ENCODE data around the gene ERI3. TPM values are rescaled to one million over a fixed set of nuclear protein-coding genes. Genes with fewer than 3 reads are reported as not detected.

Gene ERI3
- total and polyA plus RNA-seq, 2 of the 4 experiments (the other 2 are of a cell fraction) = 56.6 to 70.9 TPM

GRCh38 chr1:44361478-44361877 is 6.4 kb upstream of the ERI3 start:
- peaks cover 27% of the 10 kb centered on the region for H3K27me3 ChIP-seq (ENCODE audit: control insufficient read depth, insufficient read depth, low read length)
- 100% methylated on average over 1 of the region's 4 CpGs; no CpG with 5 or more reads in 1 of the 2 experiments for WGBS, 2 experiments (ENCODE audit: extremely low coverage in 2 of 2, insufficient read length in 1 of 2)

More at GRCh38 chr1:44361478-44361877, 6.4 kb upstream of the ERI3 start:
- BruUV-seq (replicated peaks) = no TSS peak
- Histone ChIP-seq H4K91ac (ENCODE audit: insufficient read depth, low read depth, low read length) (no peak overlapping the region), H4K20me1 (ENCODE audit: insufficient read depth, low read length) (no peaks in the 10 kb centered on the region), H2AFZ (replicated peaks; ENCODE audit: low read length, poor library complexity) (no peak overlapping the region), H3K18ac (ENCODE audit: low read depth, low read length) (no peak overlapping the region), H3K14ac (replicated peaks; ENCODE audit: low read depth, low read length) (no peak overlapping the region), H4K5ac (ENCODE audit: low read depth, low read length) (no peak overlapping the region), H3K4me2 (ENCODE audit: low read depth, low read length) (no peak overlapping the region), H3K27ac (ENCODE audit: insufficient read depth, low read length) (no peak overlapping the region), H4K8ac (ENCODE audit: low read depth in 2 of 2, low read length in 2 of 2) (no peak overlapping the region), H3K36me3 (ENCODE audit: control insufficient read depth, insufficient read depth, low read length) (no peaks in the 10 kb centered on the region), H2BK5ac (ENCODE audit: low read depth, low read length, poor library complexity, severe bottlenecking) (no peak overlapping the region), H3K79me1 (ENCODE audit: low read depth in 1 of 2, low read length in 2 of 2) (no peaks in the 10 kb centered on the region), H3K4me3 (ENCODE audit: insufficient read depth, low read depth, low read length) (no peak overlapping the region), H3K9ac (ENCODE audit: low read depth, low read length) (no peak overlapping the region), H3K56ac (ENCODE audit: extremely low read depth, insufficient read depth, low read length) (no peak overlapping the region), H3K9me1 (ENCODE audit: insufficient read depth, low read length) (no peaks in the 10 kb centered on the region), H3K4ac (ENCODE audit: low read depth, low read length) (no peak overlapping the region), H2AK9ac (replicated peaks; ENCODE audit: low read depth, low read length, poor library complexity) (no peak overlapping the region), H2BK20ac (ENCODE audit: low read depth, low read length) (no peak overlapping the region), H2AK5ac (ENCODE audit: low read depth, low read length) (no peak overlapping the region), H2BK120ac (ENCODE audit: low read depth, low read length) (no peak overlapping the region), H2BK15ac (ENCODE audit: low read depth, low read length) (no peak overlapping the region), H3K4me1 (ENCODE audit: control insufficient read depth, insufficient read depth, low read length) (no peaks in the 10 kb centered on the region), H3K9me3 (ENCODE audit: control insufficient read depth, insufficient read depth, low read length) (no peaks in the 10 kb centered on the region), H3K23ac (ENCODE audit: low read depth, low read length) (no peak overlapping the region)
- POLR2A ChIA-PET (ENCODE audit: unreplicated experiment) = no interaction called here
- DNase-seq (no peak), ATAC-seq (ENCODE audit: low read depth) (no peak)
- 0 out of 2 replicates have a peak, but pooled peaks have one; percentile 12 for TF ChIP-seq CTCF (conservative IDR thresholded peaks at IDR 0.05; ENCODE audit: low read depth, low read length)
- no peak for TF ChIP-seq SMC3 (IDR thresholded peaks at IDR 0.05; ENCODE audit: low read depth, low read length)
- CTCF ChIA-PET = no interaction called here
- intact Hi-C loops (cut with micrococcal nuclease) (no loop called here), in situ Hi-C loops (cut with MboI; ENCODE audit: low sequenced_read_pairs) (no loop called here), dilution Hi-C loops (cut with HindIII; ENCODE audit: low sequenced_read_pairs, unreplicated experiment) (no loop called here)

Data from IMR-90 (cell line).